HG02870 (cell line): ENCODE data around the gene CDK17.
"Not testable (repeated sequence)": the region's sequence is repeated elsewhere in the genome, so short reads cannot be mapped to it uniquely, and the experiment has no call there.

ENCODE experiments used
- ATAC-seq: cut with Tn5 transposase; IDR thresholded peaks from one replicate; pipeline ENCODE4 v1.9.1; 2021; ENCODE audit warnings: mild to moderate bottlenecking, moderate library complexity; ENCODE audit not compliant: unreplicated experiment

CDK17 gene

GRCh38 chr12:96359328-96359727, 40.9 kb downstream of the CDK17 start:
- no peak for ATAC-seq

GRCh38 chr12:96356831-96357230, 43.4 kb downstream of the CDK17 start:
- no peak for ATAC-seq

- no peak for ATAC-seq
Observed at GRCh38 chr12:96354844-96355534, 45.2 kb downstream of the CDK17 start.

- no peak for ATAC-seq
Observed at GRCh38 chr12:96354326-96354725, 45.9 kb downstream of the CDK17 start.

GRCh38 chr12:96352161-96352835, 47.9 kb downstream of the CDK17 start:
- ATAC-seq, result peak; percentile 40

GRCh38 chr12:96350982-96351381, 49.3 kb downstream of the CDK17 start:
- peak; percentile 42 for ATAC-seq

- no peak for ATAC-seq
Observed at GRCh38 chr12:96347130-96347699, 53.0 kb downstream of the CDK17 start.

- not testable (repeated sequence) for ATAC-seq
Observed at GRCh38 chr12:96346716-96347115, 53.5 kb downstream of the CDK17 start.

GRCh38 chr12:96344124-96344695, 56.0 kb downstream of the CDK17 start:
- no peak for ATAC-seq

GRCh38 chr12:96343347-96343954, 56.8 kb downstream of the CDK17 start:
- ATAC-seq, result peak; percentile 82

- not testable (repeated sequence) for ATAC-seq
Observed at GRCh38 chr12:96339666-96340065, 60.6 kb downstream of the CDK17 start.

GRCh38 chr12:96338852-96339471, 61.3 kb downstream of the CDK17 start:
- ATAC-seq, result no peak

- ATAC-seq, result no peak
Observed at GRCh38 chr12:96337953-96338352, 62.3 kb downstream of the CDK17 start.

GRCh38 chr12:96336489-96336888, 63.8 kb downstream of the CDK17 start:
- no peak for ATAC-seq

- peak; percentile 88 for ATAC-seq
Observed at GRCh38 chr12:96335270-96335669, 65.0 kb downstream of the CDK17 start.

GRCh38 chr12:96334502-96334901, 65.7 kb downstream of the CDK17 start:
- no peak for ATAC-seq

GRCh38 chr12:96329545-96329944, 70.7 kb downstream of the CDK17 start:
- ATAC-seq, result no peak

- ATAC-seq, result no peak
Observed at GRCh38 chr12:96329018-96329417, 71.2 kb downstream of the CDK17 start.

GRCh38 chr12:96327889-96328288, 72.3 kb downstream of the CDK17 start:
- ATAC-seq, result no peak

- peak; percentile 79 for ATAC-seq
Observed at GRCh38 chr12:96327346-96327745, 72.9 kb downstream of the CDK17 start.

- ATAC-seq, result no peak
Observed at GRCh38 chr12:96326628-96327227, 73.5 kb downstream of the CDK17 start.
